HEK293 (cell line): Measurements from ENCODE around the gene ILF3.

Experiments used
- CTCF ChIA-PET: fragments of 350-600 bp; formaldehyde crosslinking; extraction: SDS; loops from one replicate; lab custom pipeline; 2021; ENCODE audit warnings: antibody characterized with exemption; lab: Yijun Ruan, JAX
- POLR2A ChIA-PET: fragments of 300-600 bp; formaldehyde crosslinking; extraction: SDS; loops from one replicate; lab custom pipeline; 2020; ENCODE audit warnings: antibody characterized with exemption, inconsistent platforms; lab: Yijun Ruan, JAX
- H3K27ac ChIP-seq: fragments of 200-500 bp; sonication (Bioruptor generic); 2 replicates; pipeline ENCODE4 v1.5.1; 2014; ENCODE audit warnings: low read depth, low read length, control low read depth, inconsistent platforms; ENCODE audit errors: extremely low read depth
- H3K36me3 ChIP-seq, 2 experiments: fragments of 200-500 bp in 1 of 2; sonication (Bioruptor generic) in 1 of 2; 1 replicate in 1 of 2; 2 replicates in 1 of 2; pipeline ENCODE4 v1.5.1; 2014 to 2017; ENCODE audit warnings: inconsistent platforms in 2 of 2, low read length in 2 of 2; ENCODE audit not compliant: control insufficient read depth in 2 of 2, insufficient read depth in 1 of 2
- H3K4me1 ChIP-seq: fragments of 200-500 bp; sonication (Bioruptor generic); 2 replicates; pipeline ENCODE4 v1.5.1; 2014; ENCODE audit warnings: mild to moderate bottlenecking, low read length, inconsistent platforms; ENCODE audit not compliant: control insufficient read depth, insufficient read depth
- H3K4me3 ChIP-seq: 2 replicates; pipeline ENCODE4 v1.5.1; 2011; ENCODE audit warnings: low read depth, mild to moderate bottlenecking, control low read depth, low read length, moderate library complexity
- H3K9me3 ChIP-seq: fragments of 200-500 bp; sonication (Bioruptor generic); 2 replicates; pipeline ENCODE4 v1.5.1; 2014; ENCODE audit warnings: low read depth, low read length, inconsistent platforms; ENCODE audit not compliant: control insufficient read depth, insufficient read depth
- BCL11A ChIP-seq: fragments of 450-650 bp; formaldehyde crosslinking; IDR thresholded peaks from 2 replicates; pipeline ENCODE4 v1.5.1; 2016; ENCODE audit warnings: low read depth, missing biosample characterization, missing genetic modification characterization
- KLF1 ChIP-seq: fragments of 450-650 bp; formaldehyde crosslinking; IDR thresholded peaks from 2 replicates; pipeline ENCODE4 v1.5.1; 2016; ENCODE audit warnings: missing biosample characterization, missing genetic modification characterization
- KLF10 ChIP-seq: fragments of 450-650 bp; IDR thresholded peaks from 2 replicates; pipeline ENCODE4 v1.5.1; 2018; ENCODE audit warnings: missing biosample characterization, mild to moderate bottlenecking, missing genetic modification characterization
- KLF16 ChIP-seq: fragments of 450-650 bp; formaldehyde crosslinking; IDR thresholded peaks from 2 replicates; pipeline ENCODE4 v1.5.1; 2017; ENCODE audit warnings: missing biosample characterization, missing genetic modification characterization
- KLF9 ChIP-seq: fragments of 450-650 bp; formaldehyde crosslinking; IDR thresholded peaks from 2 replicates; pipeline ENCODE4 v1.5.1; 2016; ENCODE audit warnings: missing biosample characterization, missing genetic modification characterization, low read depth
- MYNN ChIP-seq: fragments of 450-650 bp; formaldehyde crosslinking; IDR thresholded peaks from 2 replicates; pipeline ENCODE4 v1.5.1; 2016; ENCODE audit warnings: missing biosample characterization, missing genetic modification characterization, borderline replicate concordance
- SP7 ChIP-seq: fragments of 450-650 bp; formaldehyde crosslinking; IDR thresholded peaks from 2 replicates; pipeline ENCODE4 v1.5.1; 2016; ENCODE audit warnings: missing biosample characterization, missing genetic modification characterization
- ZNF10 ChIP-seq: fragments of 450-650 bp; formaldehyde crosslinking; IDR thresholded peaks from 2 replicates; pipeline ENCODE4 v1.5.1; 2017; ENCODE audit warnings: missing biosample characterization, missing genetic modification characterization
- ZNF169 ChIP-seq: fragments of 450-650 bp; formaldehyde crosslinking; IDR thresholded peaks from 2 replicates; pipeline ENCODE4 v1.5.1; 2016; ENCODE audit warnings: missing biosample characterization, missing genetic modification characterization
- ZNF223 ChIP-seq: fragments of 450-650 bp; formaldehyde crosslinking; IDR thresholded peaks from 2 replicates; pipeline ENCODE4 v1.5.1; 2016; ENCODE audit warnings: missing biosample characterization, missing genetic modification characterization
- ZNF248 ChIP-seq: fragments of 450-650 bp; formaldehyde crosslinking; IDR thresholded peaks from 2 replicates; pipeline ENCODE4 v1.5.1; 2017; ENCODE audit warnings: missing biosample characterization, missing genetic modification characterization
- ZNF530 ChIP-seq: fragments of 450-650 bp; formaldehyde crosslinking; IDR thresholded peaks from 2 replicates; pipeline ENCODE4 v1.5.1; 2016; ENCODE audit warnings: low read depth, missing biosample characterization, missing genetic modification characterization
- ZNF558 ChIP-seq: fragments of 450-650 bp; formaldehyde crosslinking; IDR thresholded peaks from 2 replicates; pipeline ENCODE4 v1.5.1; 2016; ENCODE audit warnings: missing biosample characterization, missing genetic modification characterization
- ZNF677 ChIP-seq: fragments of 450-650 bp; IDR thresholded peaks from 2 replicates; pipeline ENCODE4 v1.5.0; 2018; ENCODE audit warnings: missing biosample characterization, mild to moderate bottlenecking, missing genetic modification characterization, moderate library complexity
- ZNF768 ChIP-seq: fragments of 450-650 bp; formaldehyde crosslinking; IDR thresholded peaks from 2 replicates; pipeline ENCODE4 v1.5.1; 2018; ENCODE audit warnings: missing biosample characterization, mild to moderate bottlenecking, missing genetic modification characterization
- ZSCAN16 ChIP-seq: fragments of 450-650 bp; formaldehyde crosslinking; IDR thresholded peaks from 2 replicates; pipeline ENCODE4 v1.5.1; 2016; ENCODE audit warnings: missing biosample characterization, missing genetic modification characterization
- TF ChIP-seq, protein P1 (sequence below): sonication (generic); formaldehyde crosslinking; IDR thresholded peaks from 2 replicates; pipeline ENCODE4 v1.8.1; 2022; ENCODE audit warnings: mild to moderate bottlenecking, moderate library complexity, missing genetic modification reagents
- TF ChIP-seq, protein P2 (sequence below): fragments of 450-650 bp; formaldehyde crosslinking; IDR thresholded peaks from 2 replicates; pipeline ENCODE4 v1.5.1; 2017; ENCODE audit warnings: missing biosample characterization, mild to moderate bottlenecking, missing genetic modification characterization, moderate library complexity
- TF ChIP-seq, protein P3 (sequence below): fragments of 450-650 bp; formaldehyde crosslinking; IDR thresholded peaks from 2 replicates; pipeline ENCODE4 v1.5.1; 2016; ENCODE audit warnings: missing biosample characterization, missing genetic modification characterization
- TF ChIP-seq, protein P4 (sequence below): fragments of 450-650 bp; formaldehyde crosslinking; conservative IDR thresholded peaks from 2 replicates; pipeline ENCODE4 v1.5.1; 2016; ENCODE audit warnings: low read depth, missing biosample characterization, missing genetic modification characterization
- TF ChIP-seq, protein P5 (sequence below): fragments of 450-650 bp; formaldehyde crosslinking; IDR thresholded peaks from 2 replicates; pipeline ENCODE4 v1.5.1; 2016; ENCODE audit warnings: missing biosample characterization, missing genetic modification characterization

Gene ILF3

DNA sequence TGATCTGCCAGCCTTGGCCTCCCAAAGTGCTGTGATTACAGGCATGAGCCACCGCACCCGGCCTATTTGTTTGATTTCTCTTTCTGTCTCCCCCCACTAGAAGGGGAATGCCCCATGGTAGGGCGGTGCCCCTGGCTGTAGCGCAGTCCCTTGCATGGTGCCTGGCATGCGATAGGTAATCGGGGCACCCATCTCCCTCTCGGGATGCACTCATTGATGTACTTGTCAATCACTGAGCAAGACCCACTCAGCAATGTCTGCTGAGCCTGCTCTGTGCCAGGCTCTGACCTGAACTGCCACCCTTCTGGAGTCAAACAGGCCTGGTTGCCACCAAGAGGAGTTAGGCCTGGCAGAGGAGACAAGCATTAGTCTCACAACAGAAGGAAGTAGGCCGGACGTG lies 83.6 kb downstream of the ILF3 start (continued):
- TF ChIP-seq, protein P1, sequence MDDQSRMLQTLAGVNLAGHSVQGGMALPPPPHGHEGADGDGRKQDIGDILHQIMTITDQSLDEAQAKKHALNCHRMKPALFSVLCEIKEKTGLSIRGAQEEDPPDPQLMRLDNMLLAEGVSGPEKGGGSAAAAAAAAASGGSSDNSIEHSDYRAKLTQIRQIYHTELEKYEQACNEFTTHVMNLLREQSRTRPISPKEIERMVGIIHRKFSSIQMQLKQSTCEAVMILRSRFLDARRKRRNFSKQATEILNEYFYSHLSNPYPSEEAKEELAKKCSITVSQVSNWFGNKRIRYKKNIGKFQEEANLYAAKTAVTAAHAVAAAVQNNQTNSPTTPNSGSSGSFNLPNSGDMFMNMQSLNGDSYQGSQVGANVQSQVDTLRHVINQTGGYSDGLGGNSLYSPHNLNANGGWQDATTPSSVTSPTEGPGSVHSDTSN (CRISPR knock-in tag), result no peak
- TF ChIP-seq ZNF768 (tag by site-specific recombination) (no peak), ZNF530 (no peak), ZNF677 (tag by site-specific recombination) (no peak), KLF1 (tag by site-specific recombination) (no peak), KLF9 (no peak)
- TF ChIP-seq, protein P2, sequence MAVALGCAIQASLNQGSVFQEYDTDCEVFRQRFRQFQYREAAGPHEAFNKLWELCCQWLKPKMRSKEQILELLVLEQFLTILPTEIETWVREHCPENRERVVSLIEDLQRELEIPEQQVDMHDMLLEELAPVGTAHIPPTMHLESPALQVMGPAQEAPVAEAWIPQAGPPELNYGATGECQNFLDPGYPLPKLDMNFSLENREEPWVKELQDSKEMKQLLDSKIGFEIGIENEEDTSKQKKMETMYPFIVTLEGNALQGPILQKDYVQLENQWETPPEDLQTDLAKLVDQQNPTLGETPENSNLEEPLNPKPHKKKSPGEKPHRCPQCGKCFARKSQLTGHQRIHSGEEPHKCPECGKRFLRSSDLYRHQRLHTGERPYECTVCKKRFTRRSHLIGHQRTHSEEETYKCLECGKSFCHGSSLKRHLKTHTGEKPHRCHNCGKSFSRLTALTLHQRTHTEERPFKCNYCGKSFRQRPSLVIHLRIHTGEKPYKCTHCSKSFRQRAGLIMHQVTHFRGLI (tag by site-specific recombination), result no peak

DNA sequence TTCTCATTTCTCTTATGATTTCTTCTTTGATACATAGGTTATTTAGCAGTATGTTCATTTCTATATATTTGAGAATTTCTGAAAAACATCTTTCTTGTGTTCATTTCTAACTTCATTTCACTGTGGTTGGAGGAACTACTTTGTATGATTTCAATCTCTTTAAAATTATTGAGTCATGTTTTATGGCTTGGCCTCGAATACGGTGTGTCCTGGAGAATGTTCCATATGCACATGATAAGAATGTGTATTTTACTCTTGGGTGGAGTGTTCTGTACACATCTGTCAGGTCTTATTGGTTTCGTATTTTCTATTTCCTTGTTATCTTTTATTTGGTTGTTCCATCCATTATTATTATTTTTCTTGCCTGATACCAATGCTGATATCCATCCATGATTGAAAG lies 86.7 kb downstream of the ILF3 start:
- Histone ChIP-seq H3K9me3 (no peaks in the 10 kb centered on the region), H3K4me3 (no peak overlapping the region), H3K36me3 (no peaks in the 10 kb centered on the region; a peak in 1 of 3 replicates), H3K4me1 (no peaks in the 10 kb centered on the region)
- POLR2A ChIA-PET, result no interaction called here
- TF ChIP-seq ZNF169, result no peak
- TF ChIP-seq KLF10 (tag by site-specific recombination), result no peak
- no peak for TF ChIP-seq ZNF558 (tag by site-specific recombination)
- TF ChIP-seq ZSCAN16 (tag by site-specific recombination), result no peak
- TF ChIP-seq MYNN (tag by site-specific recombination), result no peak
- TF ChIP-seq, protein P3, sequence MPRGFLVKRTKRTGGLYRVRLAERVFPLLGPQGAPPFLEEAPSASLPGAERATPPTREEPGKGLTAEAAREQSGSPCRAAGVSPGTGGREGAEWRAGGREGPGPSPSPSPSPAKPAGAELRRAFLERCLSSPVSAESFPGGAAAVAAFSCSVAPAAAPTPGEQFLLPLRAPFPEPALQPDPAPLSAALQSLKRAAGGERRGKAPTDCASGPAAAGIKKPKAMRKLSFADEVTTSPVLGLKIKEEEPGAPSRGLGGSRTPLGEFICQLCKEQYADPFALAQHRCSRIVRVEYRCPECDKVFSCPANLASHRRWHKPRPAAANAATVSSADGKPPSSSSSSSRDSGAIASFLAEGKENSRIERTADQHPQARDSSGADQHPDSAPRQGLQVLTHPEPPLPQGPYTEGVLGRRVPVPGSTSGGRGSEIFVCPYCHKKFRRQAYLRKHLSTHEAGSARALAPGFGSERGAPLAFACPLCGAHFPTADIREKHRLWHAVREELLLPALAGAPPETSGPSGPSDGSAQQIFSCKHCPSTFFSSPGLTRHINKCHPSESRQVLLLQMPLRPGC (tag by site-specific recombination), result no peak
- TF ChIP-seq, protein P4, sequence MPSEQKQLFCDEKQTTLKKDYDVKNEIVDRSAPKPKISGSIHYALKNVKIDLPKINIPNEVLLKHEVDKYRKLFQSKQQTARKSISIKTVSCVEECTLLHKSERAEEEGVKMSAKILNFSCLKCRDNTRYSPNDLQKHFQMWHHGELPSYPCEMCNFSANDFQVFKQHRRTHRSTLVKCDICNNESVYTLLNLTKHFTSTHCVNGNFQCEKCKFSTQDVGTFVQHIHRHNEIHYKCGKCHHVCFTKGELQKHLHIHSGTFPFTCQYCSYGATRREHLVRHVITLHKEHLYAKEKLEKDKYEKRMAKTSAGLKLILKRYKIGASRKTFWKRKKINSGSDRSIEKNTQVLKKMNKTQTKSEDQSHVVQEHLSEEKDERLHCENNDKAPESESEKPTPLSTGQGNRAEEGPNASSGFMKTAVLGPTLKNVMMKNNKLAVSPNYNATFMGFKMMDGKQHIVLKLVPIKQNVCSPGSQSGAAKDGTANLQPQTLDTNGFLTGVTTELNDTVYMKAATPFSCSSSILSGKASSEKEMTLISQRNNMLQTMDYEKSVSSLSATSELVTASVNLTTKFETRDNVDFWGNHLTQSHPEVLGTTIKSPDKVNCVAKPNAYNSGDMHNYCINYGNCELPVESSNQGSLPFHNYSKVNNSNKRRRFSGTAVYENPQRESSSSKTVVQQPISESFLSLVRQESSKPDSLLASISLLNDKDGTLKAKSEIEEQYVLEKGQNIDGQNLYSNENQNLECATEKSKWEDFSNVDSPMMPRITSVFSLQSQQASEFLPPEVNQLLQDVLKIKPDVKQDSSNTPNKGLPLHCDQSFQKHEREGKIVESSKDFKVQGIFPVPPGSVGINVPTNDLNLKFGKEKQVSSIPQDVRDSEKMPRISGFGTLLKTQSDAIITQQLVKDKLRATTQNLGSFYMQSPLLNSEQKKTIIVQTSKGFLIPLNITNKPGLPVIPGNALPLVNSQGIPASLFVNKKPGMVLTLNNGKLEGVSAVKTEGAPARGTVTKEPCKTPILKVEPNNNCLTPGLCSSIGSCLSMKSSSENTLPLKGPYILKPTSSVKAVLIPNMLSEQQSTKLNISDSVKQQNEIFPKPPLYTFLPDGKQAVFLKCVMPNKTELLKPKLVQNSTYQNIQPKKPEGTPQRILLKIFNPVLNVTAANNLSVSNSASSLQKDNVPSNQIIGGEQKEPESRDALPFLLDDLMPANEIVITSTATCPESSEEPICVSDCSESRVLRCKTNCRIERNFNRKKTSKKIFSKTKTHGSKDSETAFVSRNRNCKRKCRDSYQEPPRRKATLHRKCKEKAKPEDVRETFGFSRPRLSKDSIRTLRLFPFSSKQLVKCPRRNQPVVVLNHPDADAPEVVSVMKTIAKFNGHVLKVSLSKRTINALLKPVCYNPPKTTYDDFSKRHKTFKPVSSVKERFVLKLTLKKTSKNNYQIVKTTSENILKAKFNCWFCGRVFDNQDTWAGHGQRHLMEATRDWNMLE (tag by site-specific recombination), result no peak
- no peak for TF ChIP-seq KLF16 (tag by site-specific recombination)
- no peak for TF ChIP-seq ZNF223
- TF ChIP-seq, protein P5, sequence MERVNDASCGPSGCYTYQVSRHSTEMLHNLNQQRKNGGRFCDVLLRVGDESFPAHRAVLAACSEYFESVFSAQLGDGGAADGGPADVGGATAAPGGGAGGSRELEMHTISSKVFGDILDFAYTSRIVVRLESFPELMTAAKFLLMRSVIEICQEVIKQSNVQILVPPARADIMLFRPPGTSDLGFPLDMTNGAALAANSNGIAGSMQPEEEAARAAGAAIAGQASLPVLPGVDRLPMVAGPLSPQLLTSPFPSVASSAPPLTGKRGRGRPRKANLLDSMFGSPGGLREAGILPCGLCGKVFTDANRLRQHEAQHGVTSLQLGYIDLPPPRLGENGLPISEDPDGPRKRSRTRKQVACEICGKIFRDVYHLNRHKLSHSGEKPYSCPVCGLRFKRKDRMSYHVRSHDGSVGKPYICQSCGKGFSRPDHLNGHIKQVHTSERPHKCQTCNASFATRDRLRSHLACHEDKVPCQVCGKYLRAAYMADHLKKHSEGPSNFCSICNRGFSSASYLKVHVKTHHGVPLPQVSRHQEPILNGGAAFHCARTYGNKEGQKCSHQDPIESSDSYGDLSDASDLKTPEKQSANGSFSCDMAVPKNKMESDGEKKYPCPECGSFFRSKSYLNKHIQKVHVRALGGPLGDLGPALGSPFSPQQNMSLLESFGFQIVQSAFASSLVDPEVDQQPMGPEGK (tag by site-specific recombination), result no peak
- no peak for TF ChIP-seq BCL11A (tag by site-specific recombination)
- TF ChIP-seq ZNF248 (tag by site-specific recombination), result no peak
- no peak for TF ChIP-seq ZNF10 (tag by site-specific recombination)
- TF ChIP-seq SP7 (tag by site-specific recombination), result no peak
- TF ChIP-seq, all 188 proteins: peak for 0
- H3K27ac ChIP-seq, result no peak overlapping the region
- CTCF ChIA-PET, result no interaction called here
